ENCODE results near the gene GHR.

DNA sequence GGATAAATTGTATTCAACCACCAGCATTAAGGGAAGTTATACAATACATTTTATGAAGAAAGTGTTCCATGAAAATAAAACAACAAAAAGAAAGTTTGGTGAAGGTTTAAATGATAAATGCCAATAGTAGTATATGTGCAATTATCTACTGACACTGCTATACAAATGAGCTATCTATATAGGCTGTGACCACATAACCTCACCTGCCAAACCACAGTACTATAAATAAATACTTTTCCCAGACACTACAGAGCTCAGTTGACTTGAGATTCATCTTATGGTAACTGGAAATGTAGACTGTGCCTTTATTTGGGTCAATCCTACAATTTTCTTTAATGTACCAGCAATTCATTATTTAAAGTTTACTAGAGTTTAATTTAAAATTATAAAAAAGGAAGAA is 252.4 kb downstream of the GHR start:
- no peak for TF ChIP-seq EZH2phosphoT487 (IDR thresholded peaks at IDR 0.05; ENCODE audit: borderline replicate concordance, low read depth, low read length)
- TF ChIP-seq, protein P1, sequence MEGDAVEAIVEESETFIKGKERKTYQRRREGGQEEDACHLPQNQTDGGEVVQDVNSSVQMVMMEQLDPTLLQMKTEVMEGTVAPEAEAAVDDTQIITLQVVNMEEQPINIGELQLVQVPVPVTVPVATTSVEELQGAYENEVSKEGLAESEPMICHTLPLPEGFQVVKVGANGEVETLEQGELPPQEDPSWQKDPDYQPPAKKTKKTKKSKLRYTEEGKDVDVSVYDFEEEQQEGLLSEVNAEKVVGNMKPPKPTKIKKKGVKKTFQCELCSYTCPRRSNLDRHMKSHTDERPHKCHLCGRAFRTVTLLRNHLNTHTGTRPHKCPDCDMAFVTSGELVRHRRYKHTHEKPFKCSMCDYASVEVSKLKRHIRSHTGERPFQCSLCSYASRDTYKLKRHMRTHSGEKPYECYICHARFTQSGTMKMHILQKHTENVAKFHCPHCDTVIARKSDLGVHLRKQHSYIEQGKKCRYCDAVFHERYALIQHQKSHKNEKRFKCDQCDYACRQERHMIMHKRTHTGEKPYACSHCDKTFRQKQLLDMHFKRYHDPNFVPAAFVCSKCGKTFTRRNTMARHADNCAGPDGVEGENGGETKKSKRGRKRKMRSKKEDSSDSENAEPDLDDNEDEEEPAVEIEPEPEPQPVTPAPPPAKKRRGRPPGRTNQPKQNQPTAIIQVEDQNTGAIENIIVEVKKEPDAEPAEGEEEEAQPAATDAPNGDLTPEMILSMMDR (conservative IDR thresholded peaks at IDR 0.05; ENCODE audit: low read length) = no peak
